Left colon (tissue), 2 donors: Measurements from ENCODE around the gene OVCA2. TPM values are rescaled to one million over a fixed set of nuclear protein-coding genes. Genes with fewer than 3 reads are reported as not detected.

ENCODE experiments used
- ATAC-seq: fragments of 200-7000 bp; cut with Tn5 transposase; one replicate; pipeline ENCODE4 v1.9.1; 2020; ENCODE audit warnings: mild to moderate bottlenecking, moderate library complexity
- DNase-seq, 2 donors: peaks; one replicate each; pipeline ENCODE4 v3.0.0-alpha.2; 2020
- intact Hi-C, 2 donors: fragments of 100-400 bp; cut with DNase I in 1 of 2; cut with micrococcal nuclease in 1 of 2; formaldehyde crosslinking; loops; one replicate each; pipeline versions ENCODE4 v1.11.2 to v1.14.0; 2022; cut with DNase I, micrococcal nuclease
- microRNA-seq, 2 donors: library from miRNA; unstranded; fragments of <30 nt; microRNA quantifications; one replicate each; pipeline versions ENCODE4 v1.1.0 to v1.2.0, GENCODE V29; 2020
- total RNA-seq, 2 donors: library from RNA; stranded (reverse); fragmentation: NEBNext Ultra II Directional; extraction: Animal tissue kit (Norgen Biotek cat#: 25700); gene quantifications; one replicate each; pipeline ENCODE4 v1.2.1, GENCODE V29; 2021
- donor health status: DM: no; HTN: no; CAD: no.
- donor health status: DM: yes; HTN: yes; CAD: no.

The OVCA2 gene
- total RNA-seq, 2 donors from 2014 or later, result 39.2 to 39.7 TPM

- intact Hi-C loops, result no loop called here
- DNase-seq (no peak), ATAC-seq (no peak)
Measured at GRCh38 chr17:2092253-2092652, 50.4 kb downstream of the OVCA2 start.

Small RNA genes within 50 kb of the gene (microRNA-seq; reads per million reads assigned to microRNA genes)
- gene MIR132 (1,506 to 2,237 reads per million in 2 donors), gene MIR212 (57.6 to 120 reads per million in 2 donors)

Other genes with a start within 250 kb of the OVCA2 start
- gene SMYD4, start 212.1 kb upstream of the OVCA2 start, total RNA-seq, result 10 to 100 TPM in 1 of 2 donors, 1 to 10 TPM in 1; 10.0 to 13.6 TPM
- 10 to 100 TPM; 57.2 to 69.6 TPM for gene RPA1, start 212.0 kb upstream of the OVCA2 start, total RNA-seq
- under 1 TPM; 0.15 to 0.36 TPM for gene RTN4RL1, start 16.7 kb upstream of the OVCA2 start, total RNA-seq
- 10 to 100 TPM; 31.2 to 35.1 TPM for gene DPH1, start 11.9 kb upstream of the OVCA2 start, total RNA-seq
- 10 to 100 TPM in 1 of 2 donors, 1 to 10 TPM in 1; 4.8 to 12.8 TPM for gene HIC1, start 13.1 kb downstream of the OVCA2 start, total RNA-seq